GM18861 (cell line): ENCODE results near the gene QSOX1.

ENCODE experiments used
- ATAC-seq: cut with Tn5 transposase; IDR thresholded peaks from one replicate; pipeline ENCODE4 v1.9.1; 2021; ENCODE audit not compliant: unreplicated experiment

QSOX1 gene

DNA sequence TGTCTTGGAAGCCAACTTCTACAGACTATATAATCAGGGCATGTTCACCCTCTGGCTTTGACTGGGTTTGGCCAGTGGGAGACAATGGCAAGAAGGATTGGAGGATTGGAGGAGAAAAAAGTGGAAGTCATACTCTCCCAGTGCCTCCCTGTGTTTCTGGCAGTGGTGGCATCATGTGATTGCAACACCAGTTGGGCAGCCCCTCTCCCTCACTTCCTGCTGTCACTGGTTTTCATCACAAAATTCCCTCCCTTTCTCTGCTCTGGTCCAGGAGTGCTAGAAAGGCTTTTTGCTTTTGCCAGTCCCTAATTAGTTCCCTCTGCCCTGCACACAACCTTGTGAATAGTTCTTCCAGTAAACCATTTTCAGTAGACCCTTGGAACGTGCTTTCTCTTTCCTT, 3.7 kb upstream of the QSOX1 start:
- ATAC-seq, result no peak

DNA sequence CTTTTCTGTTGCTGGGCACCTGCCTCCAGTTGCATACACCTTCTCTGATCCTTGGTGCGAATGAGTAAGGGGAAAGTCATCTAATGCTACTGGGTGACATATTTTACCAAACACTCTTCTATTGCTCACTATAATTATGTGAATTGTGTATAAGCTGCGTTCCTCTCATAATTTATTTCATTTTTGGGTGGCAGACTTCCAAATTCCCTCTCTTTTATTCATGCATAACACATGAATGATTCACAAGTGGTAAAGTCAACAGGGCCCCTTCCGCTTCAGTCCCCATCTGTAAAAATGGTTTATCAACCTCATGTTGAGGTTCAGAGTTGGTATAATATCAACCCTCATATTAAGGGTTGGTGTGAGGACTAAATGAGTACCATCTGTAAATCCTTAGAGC, 3.2 kb upstream of the QSOX1 start:
- no peak for ATAC-seq

DNA sequence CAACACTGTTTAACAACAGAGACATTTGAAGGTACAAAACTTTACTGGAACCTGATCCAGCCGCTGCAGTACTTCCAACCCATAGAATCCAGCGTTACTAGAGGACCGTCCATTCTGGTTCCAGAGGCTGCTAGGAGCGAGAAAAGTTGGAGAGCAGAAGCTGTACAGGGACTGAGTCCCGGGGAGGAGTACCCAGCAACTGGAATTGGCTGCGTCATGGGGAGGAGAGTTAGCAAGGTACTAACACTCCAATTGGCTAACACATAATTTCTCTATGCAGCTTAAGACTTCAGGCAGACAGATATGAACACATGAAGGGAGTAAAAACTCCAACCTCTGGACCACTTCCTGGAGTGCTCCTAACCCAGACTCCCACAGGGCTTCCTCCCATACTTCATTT, 2.1 kb upstream of the QSOX1 start:
- no peak for ATAC-seq

DNA sequence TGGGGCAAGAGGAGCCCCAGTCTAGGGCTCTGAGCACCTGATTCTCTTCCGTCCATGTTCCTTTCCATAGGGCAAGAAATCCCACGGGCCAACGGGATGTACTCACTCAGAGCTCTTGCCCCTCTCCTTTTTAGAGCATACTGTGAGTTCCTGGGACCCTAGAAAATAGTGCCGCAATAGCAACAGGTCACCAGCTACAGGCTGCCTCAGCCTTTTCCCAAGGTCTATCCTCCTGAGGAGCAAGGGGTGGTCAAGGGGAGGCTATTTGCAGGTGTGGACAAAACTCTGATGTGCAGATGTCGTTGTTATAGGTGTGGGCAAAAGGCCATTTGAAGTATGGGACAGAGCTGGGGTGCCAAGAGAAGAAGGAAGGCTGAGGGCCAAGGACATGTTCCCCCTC, 1.6 kb upstream of the QSOX1 start:
- no peak for ATAC-seq

DNA sequence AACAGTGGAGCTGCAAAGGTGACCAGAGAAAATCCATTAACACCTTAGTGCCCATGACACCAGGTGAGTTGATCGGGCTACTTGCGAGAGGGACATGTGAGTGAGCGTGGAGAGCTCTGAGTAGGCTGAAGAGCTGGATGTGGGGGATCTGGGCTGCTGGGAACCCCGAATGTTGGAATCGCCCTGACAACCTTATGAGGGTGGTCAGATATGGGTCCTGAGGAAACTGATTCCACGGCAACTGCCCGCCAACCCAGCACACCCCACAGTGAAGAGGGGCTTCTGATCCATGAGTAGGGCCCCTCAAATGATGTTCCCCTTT, 705 bp upstream of the QSOX1 start:
- no peak for ATAC-seq

DNA sequence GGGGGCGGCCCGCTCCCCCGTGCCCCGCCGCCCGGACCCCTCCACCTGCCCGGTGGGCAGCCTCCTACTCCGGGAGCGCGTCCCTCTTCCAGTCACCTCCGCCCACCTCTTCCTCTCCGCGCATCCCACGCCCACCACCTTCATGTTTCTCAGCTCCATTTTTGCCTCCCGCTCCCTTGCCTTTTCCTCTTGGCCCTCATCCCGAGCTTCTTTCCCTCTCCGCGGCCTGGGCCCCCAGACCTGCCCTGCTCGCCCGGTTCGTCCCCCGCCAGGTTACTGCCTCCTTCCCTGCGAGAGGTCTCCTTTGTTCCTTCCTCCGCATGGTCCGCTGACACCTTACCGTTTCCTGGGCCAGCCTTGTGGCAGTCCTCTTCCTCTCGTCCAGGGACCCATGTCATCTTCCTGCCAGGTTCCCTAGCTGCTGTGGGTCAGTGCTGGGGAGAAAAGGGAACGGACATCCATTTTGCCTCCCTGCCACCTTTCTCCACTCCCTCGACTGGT, 563 bp downstream of the QSOX1 start:
- no peak for ATAC-seq

DNA sequence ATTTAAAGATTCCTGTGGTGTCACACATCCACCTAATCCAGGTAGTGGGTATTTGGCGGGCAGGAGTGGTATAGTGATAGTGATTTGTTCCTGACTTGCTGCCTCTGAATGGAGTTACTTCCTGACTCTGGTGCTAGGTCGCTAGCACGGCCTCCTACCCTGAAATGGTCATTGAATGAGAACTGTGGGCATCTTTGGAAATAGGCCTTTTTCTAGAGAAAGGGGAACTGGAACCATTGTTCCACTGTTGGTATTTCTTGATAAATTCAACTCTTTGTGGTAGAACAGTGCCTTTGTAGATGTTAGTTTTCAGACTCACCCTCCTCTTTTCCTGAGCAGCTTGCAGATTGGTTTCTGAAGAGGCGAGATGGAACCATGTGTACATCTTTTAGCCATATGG, 1.5 kb downstream of the QSOX1 start:
- ATAC-seq, result no peak

DNA sequence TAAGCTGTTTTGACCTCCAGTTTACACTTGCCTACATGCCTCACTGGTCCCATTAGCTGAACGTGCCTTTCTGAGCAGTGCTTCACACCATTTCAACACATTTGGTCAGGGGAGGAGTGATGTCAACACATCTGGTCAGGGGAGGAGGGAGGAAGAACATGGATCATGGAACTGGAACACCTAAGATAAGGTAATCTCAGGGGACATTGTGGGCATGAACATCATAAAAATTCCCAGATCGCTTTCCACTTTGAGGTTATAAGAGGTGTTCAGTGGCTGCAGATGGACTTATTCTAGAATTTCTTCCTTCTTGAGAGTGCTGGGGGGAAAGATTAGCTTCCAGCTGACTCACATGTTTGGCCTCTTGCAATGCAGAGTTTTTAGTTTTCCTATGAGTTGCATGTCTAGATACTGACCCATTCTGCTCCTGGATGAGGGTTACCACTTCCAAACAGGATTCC, 2.0 kb downstream of the QSOX1 start:
- ATAC-seq, result no peak

DNA sequence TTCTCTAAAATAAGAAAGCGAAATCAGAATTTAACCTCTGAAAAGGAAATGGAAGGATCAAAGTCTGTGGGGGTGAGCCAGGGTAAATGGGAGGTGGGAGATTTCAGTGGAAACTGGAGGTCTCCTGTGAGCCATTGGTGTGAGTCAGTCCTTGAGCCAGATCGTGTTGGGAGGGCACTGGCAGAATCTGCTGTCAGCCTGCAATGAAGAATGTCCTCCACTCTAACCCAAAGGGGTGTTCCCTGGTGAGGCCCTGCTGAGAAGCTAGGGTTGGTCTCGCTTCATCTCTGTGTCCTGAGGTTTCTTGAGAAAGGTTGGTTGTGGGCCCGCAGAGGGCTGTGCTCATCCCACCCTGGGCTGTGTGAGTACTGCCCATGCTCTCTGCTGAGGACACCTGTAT, 2.4 kb downstream of the QSOX1 start:
- no peak for ATAC-seq

DNA sequence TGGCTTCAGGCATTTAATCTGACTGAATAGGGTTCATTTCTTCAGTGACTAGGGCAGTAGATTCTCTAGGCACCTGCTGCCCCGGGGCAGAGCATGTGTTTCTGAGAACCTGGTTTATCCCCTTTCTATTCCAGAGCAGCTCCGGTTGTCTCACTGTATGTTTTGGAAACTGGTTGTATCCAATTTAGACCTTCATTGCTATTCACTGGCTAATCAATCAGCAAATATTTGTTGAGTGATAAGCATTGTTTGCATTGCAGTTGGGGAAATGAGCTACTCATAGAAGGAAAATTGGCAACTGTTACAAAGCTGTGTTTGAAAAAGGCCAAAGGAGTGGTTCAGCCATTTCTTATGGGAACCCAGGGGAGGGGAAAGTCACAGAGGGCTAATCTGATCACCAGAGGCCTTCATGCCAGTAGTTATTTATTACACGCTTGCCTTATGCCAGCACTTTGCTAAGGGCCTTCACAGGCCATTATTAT, 2.9 kb downstream of the QSOX1 start:
- no peak for ATAC-seq

DNA sequence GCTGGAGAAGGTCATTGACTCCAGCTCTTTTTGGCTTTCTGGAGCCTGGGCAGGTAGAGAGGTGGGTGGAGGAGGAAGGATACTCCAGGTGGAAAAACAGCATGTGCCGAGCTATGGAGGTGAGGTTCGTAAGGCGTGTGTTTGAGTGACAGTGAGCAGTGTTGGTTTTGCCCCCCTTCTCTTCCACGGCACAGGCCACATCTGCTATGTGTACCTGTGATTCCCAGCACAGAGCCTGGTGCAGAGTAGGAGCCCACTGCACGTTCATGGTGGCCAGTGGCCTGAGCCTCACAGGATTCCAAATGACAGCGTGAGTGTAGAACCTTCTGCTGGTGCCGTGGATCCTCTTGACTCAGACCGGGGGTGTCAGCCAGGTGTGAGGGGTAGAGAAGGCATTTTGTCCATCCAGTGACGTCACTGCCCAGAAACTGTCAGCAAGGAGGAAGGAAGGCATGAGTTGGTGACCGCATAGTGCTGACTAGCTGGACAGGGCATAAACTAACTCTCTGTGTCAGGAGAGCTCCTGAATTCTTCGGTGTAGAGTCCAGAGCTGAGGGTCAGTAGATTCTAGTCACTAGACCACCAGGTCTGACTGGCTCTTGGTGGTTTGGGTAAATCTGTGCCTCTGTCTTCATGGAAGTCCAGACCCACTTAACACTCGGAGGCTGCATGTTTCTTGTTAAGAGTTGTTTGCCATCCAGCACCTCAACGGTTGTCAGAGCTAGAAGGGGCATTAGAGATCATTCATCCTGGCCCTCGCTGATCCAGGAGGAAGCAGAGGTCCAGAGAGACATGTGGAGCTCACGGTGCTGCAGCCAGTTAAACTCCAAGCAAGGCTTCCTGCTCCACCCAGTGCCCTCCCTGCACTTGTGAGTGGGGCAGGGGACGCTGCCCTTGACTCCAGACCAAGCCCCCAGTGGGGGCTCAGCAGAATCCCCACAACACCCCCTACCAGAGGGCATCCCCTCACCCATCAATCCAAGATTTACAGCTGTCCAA, 3.8 kb downstream of the QSOX1 start:
- ATAC-seq, result no peak

DNA sequence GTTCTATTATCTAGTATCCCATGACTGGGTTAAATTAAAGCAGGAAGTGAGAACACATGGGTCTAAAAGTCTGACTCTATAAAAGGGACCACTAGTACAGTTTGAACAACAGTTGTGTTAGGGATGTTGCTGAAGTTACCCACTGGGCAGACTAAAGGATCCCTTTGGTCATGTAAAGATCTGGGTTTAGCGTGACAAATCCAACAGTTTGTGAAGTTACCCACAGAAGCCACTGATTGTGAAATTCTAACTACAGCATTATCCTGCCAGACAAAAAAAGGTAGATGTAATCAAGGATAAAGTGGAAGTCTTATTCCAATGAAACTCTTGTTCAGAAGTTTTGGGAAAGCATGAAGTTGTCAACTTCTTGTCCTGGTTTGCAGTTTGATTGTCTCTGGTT, 5.7 kb downstream of the QSOX1 start:
- ATAC-seq, result no peak

DNA sequence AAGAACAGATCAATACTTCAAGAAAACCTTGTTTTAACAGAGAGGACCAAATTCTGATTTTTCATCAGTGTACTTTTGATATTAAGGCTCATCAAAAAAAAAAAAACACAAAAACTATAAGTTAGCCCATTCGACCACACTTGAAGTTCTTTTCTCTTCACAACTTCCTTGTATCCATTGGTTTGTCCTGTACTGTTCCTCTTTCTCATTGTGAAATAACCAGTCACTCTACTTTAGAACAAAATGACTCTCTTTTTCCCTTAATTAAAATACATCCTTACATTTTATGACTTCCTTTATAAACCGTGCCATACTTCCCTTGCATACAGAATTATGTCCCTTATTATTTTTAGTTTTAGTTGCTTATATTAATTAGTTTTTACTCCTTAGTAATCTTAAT, 8.4 kb downstream of the QSOX1 start:
- ATAC-seq, result no peak

DNA sequence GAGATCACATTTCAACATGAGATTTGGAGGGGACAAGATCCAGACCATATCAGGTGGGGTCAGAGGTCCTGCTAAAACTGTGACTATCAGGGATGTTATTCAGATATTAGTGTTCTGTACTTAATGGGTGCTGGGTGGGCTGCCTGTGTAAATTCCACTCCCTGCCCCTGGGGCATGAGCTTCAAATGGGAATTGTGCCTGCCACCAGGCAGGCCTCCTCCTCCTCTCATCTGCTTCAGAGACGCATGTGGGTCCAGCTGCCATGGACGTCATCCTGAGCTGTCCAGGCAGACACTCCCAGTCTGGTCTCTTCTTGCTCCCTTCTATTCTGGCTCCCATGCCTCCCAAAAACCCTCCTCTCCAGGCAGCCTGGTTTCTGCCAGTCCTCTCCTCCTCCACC, 10.4 kb downstream of the QSOX1 start:
- no peak for ATAC-seq

DNA sequence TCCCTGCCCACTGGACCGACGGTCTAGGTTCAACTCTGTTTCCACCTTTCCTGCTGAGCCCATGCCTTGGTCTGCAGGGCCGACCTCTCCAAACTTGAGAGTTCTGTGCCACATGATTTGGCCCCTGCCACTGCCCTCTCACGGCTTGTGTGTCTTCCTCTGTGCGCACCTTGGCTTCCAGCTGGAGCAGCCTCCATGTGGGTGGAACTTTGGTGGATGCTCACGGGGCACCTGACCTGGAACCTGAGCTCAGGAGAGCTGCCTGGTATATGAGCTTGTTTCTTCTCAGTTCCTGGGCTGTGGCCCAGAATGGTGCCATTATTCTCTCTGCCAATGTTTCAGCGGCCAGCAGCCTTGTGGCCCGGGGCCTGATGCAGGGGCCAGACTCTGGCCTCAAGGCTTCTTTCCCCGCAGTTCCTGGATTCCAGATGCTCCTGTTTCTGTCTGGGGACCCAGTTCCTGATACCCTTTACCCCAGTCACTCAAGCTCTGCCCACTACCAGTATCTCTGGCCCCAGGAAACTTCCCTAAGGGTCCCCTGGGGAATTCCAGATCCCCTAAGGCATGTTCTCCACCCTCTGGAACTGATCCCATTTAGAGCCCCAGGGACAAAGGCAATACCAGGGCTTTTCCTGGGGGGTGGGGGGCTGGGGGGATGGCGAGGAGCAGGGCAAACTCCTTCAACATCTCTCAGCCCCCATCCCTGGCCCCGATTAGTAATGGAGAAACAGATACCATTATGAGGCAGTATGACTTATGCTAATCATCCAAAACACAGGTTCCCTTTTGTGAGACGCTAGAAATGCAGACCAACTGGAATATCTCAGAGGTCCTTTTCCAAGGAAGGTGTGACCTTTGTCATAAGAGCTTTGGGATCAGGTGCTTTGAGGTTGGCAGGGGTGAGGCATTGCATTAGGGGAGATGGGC, 11.1 kb downstream of the QSOX1 start:
- ATAC-seq, result no peak

DNA sequence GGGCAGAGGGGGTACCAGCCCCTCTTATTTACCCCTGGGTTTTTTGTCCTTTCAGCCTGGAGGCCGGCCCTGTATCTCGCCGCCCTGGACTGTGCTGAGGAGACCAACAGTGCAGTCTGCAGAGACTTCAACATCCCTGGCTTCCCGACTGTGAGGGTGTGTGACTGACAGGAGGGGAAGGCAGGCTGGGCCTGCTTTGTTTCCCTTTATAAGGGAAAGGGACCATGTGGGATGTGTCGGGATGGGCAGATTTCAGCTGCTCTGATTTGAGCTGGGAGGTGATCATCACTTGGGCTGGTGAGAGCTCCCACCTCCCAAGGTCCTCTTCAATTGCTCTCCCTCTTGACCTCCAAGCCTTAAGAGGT, 11.7 kb downstream of the QSOX1 start:
- ATAC-seq, result no peak

DNA sequence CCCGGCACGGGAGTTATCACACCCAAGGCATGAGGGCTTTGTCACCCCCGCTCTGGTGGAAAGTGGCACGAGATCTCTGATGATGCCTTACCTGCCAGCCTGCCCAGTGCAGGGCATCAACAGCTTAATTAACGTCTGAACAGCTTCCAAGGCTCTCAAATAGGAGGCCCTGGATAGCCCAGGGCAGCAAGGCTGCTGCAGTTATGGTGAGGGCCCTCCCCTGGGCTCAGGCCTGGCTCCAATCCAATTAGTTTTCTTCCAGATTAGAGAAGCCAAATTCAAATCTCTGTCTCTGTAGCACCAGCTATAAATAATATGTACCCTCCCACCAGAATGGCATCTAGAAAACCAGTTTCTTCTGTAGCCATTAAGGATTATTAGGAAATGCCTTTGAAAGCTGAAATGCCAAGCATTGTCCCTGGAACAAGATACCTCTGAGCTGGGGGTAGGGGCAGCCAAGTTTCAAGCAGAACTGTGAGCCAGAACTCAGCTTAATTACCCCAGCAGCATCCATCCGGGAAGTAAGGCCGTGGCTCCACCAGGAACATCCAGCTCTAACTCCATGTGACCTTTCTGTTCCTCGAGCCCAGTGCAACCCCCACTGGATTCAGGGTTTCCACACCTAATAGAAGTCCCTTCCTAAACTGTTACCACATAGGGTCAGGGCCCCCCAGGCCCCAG, 12.5 kb downstream of the QSOX1 start:
- no peak for ATAC-seq

DNA sequence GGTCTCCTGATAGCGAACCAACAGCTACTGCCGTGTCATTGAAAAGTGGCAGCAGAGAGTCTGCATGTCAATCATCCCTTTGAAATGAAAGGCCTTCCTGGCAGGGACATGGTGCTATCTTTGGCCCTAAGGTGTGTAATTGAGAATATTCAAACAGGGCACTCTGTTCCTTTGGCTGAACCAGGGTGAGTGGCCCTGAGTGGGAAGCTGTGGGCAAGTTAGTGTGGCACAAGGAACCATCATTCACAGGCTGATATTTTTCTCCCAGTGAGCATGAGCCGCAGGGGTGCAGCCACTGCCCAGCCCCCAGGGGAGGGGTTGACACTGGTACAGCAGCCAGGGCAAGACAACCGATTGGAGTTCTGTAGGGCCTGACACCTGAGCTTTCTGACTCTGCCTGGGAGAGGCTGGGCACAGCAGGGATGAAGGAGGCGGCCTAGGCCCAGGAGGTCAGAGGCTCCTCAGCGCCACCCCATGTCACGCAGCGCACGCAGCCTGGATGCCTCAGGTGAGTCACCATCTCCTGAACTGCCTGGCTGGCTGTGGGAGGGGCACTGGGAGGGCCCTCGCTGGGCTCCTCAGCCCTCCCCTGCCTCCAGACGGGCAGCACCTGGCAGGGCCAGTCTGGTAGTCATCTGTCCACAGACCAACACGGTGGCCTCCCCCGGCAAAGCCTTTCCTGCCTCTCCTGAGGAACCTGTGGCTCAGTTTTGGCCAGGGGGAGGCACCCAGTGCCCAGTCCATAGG, 13.2 kb downstream of the QSOX1 start:
- no peak for ATAC-seq

DNA sequence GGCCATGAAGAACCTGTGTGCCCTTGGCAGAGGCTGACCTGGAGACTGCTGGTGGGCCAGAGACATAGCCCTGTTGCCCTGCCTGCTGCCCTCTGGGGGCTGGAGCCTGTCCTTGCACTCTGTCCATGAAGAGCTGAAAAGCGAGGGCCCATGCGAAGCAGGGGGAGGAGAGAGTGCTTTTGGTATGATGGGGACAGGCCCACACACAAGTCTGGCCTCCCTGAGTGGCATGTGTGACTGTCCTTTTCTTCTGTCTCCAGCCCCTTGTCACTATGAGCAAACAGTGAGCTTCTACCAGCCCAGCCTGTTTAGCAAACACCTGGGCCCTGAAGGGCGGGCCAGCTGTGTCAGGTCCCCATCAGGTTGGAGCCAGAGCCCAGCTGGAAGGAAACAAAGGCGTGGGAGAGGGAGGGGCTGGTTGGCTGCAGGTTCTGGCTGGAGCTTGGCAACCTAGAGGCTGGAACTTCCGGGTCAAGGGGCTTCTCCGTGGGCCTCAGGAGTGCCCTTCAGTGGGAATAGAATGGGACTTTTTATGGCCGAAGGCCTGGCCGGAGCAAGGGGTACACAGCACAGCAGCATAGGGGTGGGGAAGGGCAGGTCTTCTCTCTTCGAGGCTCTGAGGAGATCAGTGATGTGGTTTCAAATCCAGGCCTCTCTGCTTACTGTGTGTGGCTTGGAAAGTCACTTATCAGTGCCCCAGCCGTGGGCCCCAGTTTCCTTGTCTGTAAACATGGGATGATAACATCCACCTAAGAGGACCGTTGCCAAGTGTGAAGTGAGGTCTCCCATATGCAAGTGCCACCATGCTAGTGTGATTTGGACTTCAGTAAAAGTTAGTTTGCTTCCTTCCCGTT, 14.3 kb downstream of the QSOX1 start:
- peak; percentile 78 for ATAC-seq
